ENCODE results near the gene SASH1. TPM values are rescaled to one million over a fixed set of nuclear protein-coding genes. Genes with fewer than 3 reads are reported as not detected.
A peak's percentile ranks its signal among the peaks of the same experiment; 100 is the strongest.

Gene SASH1
- total RNA-seq, 1 donor from 2014 or later = 41.6 TPM

- Mint-ChIP-seq H3K9me3 (ENCODE audit: low read depth) (no peaks in the 10 kb centered on the region), H3K36me3 (ENCODE audit: insufficient read depth) (peaks cover 2% of the 10 kb centered on the region), H3K4me1 (ENCODE audit: low read depth) (peaks cover 20% of the 10 kb centered on the region), H3K27me3 (no peaks in the 10 kb centered on the region), H3K4me3 (ENCODE audit: low read depth) (no peak overlapping the region), H3K27ac (peak overlapping the region; percentile 30)
- no peak for DNase-seq (ENCODE audit: low spot score, unreplicated experiment)
- TF ChIP-seq, protein P1, sequence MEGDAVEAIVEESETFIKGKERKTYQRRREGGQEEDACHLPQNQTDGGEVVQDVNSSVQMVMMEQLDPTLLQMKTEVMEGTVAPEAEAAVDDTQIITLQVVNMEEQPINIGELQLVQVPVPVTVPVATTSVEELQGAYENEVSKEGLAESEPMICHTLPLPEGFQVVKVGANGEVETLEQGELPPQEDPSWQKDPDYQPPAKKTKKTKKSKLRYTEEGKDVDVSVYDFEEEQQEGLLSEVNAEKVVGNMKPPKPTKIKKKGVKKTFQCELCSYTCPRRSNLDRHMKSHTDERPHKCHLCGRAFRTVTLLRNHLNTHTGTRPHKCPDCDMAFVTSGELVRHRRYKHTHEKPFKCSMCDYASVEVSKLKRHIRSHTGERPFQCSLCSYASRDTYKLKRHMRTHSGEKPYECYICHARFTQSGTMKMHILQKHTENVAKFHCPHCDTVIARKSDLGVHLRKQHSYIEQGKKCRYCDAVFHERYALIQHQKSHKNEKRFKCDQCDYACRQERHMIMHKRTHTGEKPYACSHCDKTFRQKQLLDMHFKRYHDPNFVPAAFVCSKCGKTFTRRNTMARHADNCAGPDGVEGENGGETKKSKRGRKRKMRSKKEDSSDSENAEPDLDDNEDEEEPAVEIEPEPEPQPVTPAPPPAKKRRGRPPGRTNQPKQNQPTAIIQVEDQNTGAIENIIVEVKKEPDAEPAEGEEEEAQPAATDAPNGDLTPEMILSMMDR (IDR thresholded peaks at IDR 0.05; ENCODE audit: unreplicated experiment) = no peak
Observed at GRCh38 chr6:148507774-148508173, 165.1 kb downstream of the SASH1 start.

- TF ChIP-seq, protein P1 (IDR thresholded peaks at IDR 0.05; ENCODE audit: unreplicated experiment) = no peak
Observed at GRCh38 chr6:148508401-148509041, 165.9 kb downstream of the SASH1 start.

GRCh38 chr6:148509119-148509799 lies 166.6 kb downstream of the SASH1 start:
- TF ChIP-seq, protein P1 (IDR thresholded peaks at IDR 0.05; ENCODE audit: unreplicated experiment) = no peak
- Mint-ChIP-seq H3K36me3 (ENCODE audit: insufficient read depth) (peaks cover 5% of the 10 kb centered on the region), H3K27me3 (no peaks in the 10 kb centered on the region), H3K9me3 (ENCODE audit: low read depth) (no peaks in the 10 kb centered on the region), H3K27ac (no peak overlapping the region), H3K4me1 (ENCODE audit: low read depth) (peaks cover 20% of the 10 kb centered on the region), H3K4me3 (ENCODE audit: low read depth) (no peak overlapping the region)
- no peak for DNase-seq (ENCODE audit: low spot score, unreplicated experiment)

More at GRCh38 chr6:148508401-148509041, 165.9 kb downstream of the SASH1 start:
- Mint-ChIP-seq H3K4me3 (ENCODE audit: low read depth) (no peak overlapping the region), H3K9me3 (ENCODE audit: low read depth) (no peaks in the 10 kb centered on the region), H3K27me3 (no peaks in the 10 kb centered on the region), H3K36me3 (ENCODE audit: insufficient read depth) (peaks cover 5% of the 10 kb centered on the region), H3K4me1 (ENCODE audit: low read depth) (peaks cover 20% of the 10 kb centered on the region), H3K27ac (no peak overlapping the region)
- DNase-seq (ENCODE audit: low spot score, unreplicated experiment) = no peak

DNA sequence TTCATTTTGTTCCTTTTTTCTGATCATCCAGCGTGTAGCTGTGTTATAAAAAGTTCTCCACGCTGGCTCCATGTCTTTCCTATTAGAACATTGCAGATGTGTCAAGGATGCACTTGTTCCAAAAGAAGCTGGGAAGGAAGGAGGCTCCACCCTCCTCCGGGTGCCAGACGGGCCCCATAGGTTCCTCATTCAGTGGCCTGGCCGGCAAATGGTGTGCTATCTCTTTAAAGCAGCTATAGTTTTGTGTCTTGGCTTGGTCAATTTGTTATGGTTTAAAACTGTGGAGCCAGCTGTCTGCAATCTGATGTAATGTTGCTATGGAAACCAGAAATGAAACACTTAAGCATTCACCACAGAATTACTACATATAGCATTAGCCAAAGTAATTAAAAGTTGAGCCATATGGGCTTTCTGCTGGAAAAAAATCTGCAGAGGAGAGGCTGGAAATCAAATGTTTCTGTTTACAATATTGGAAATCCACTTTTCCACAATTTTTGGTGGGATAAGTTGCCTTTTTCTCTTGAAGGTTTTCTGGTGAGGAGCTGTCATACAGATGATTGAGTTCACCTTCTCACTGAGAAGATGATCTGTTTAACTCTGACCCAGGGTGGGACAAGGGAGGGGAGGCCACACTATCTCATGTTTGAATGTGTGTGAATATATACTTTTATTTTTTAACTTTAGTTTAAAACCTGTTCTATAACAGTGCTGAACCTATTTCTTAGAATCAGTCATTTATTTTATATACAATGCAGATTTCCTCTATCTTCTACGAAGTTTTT lies 167.4 kb downstream of the SASH1 start:
- Mint-ChIP-seq H3K27me3 (no peaks in the 10 kb centered on the region), H3K9me3 (ENCODE audit: low read depth) (no peaks in the 10 kb centered on the region), H3K27ac (no peak overlapping the region), H3K36me3 (ENCODE audit: insufficient read depth) (peaks cover 5% of the 10 kb centered on the region), H3K4me1 (ENCODE audit: low read depth) (peaks cover 20% of the 10 kb centered on the region), H3K4me3 (ENCODE audit: low read depth) (no peak overlapping the region)
- DNase-seq (ENCODE audit: low spot score, unreplicated experiment) = no peak
- TF ChIP-seq, protein P1 (IDR thresholded peaks at IDR 0.05; ENCODE audit: unreplicated experiment) = no peak

All from progenitor cell of endocrine pancreas (in vitro differentiated cells).